Neural progenitor cell (in vitro differentiated cells): ENCODE data around the gene ROBO2.

Experiments used
- EZH2phosphoT487 ChIP-seq: fragments of 200-600 bp; sonication (generic); IDR thresholded peaks from 2 replicates; pipeline ENCODE4 v1.6.1; 2017; ENCODE audit warnings: antibody characterized with exemption
- TF ChIP-seq, protein P1 (sequence below): fragments of 200-600 bp; sonication (generic); IDR thresholded peaks from 2 replicates; pipeline ENCODE4 v1.5.1; 2017; ENCODE audit warnings: antibody characterized with exemption, mild to moderate bottlenecking

GRCh38 chr3:77446084-77446483 lies 406.2 kb downstream of the ROBO2 start:
- TF ChIP-seq, protein P1, sequence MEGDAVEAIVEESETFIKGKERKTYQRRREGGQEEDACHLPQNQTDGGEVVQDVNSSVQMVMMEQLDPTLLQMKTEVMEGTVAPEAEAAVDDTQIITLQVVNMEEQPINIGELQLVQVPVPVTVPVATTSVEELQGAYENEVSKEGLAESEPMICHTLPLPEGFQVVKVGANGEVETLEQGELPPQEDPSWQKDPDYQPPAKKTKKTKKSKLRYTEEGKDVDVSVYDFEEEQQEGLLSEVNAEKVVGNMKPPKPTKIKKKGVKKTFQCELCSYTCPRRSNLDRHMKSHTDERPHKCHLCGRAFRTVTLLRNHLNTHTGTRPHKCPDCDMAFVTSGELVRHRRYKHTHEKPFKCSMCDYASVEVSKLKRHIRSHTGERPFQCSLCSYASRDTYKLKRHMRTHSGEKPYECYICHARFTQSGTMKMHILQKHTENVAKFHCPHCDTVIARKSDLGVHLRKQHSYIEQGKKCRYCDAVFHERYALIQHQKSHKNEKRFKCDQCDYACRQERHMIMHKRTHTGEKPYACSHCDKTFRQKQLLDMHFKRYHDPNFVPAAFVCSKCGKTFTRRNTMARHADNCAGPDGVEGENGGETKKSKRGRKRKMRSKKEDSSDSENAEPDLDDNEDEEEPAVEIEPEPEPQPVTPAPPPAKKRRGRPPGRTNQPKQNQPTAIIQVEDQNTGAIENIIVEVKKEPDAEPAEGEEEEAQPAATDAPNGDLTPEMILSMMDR: no peak
- TF ChIP-seq EZH2phosphoT487: no peak
